ENCODE measurements around the gene OR10H4.

- no peak for TF ChIP-seq CTCF (IDR thresholded peaks at IDR 0.05)
- no peak for TF ChIP-seq POLR2A (IDR thresholded peaks at IDR 0.05)
Observed at GRCh38 chr19:15934332-15935078, 14.3 kb upstream of the OR10H4 start, which contains the start of gene CYP4F11.

Measured in upper lobe of left lung (tissue), 4 donors.